NCI-H460 (cell line): ENCODE data around the gene SPOCK3. TPM values are rescaled to one million over a fixed set of nuclear protein-coding genes. Genes with fewer than 3 reads are reported as not detected.

ENCODE experiments used
- DNase-seq: peaks from one replicate; pipeline ENCODE4 v3.0.0-alpha.2; 2016; ENCODE audit warnings: low read depth; ENCODE audit errors: extremely low read depth
- total RNA-seq: library from RNA; depleted of rRNA; stranded (reverse); fragments of >200 nt; shearing (Covaris generic); gene quantifications from 2 replicates; pipeline ENCODE4 v1.2.3, GENCODE V29; 2014

Gene SPOCK3
- total RNA-seq, 1 experiment from 2014 or later = 0.20 TPM

DNA sequence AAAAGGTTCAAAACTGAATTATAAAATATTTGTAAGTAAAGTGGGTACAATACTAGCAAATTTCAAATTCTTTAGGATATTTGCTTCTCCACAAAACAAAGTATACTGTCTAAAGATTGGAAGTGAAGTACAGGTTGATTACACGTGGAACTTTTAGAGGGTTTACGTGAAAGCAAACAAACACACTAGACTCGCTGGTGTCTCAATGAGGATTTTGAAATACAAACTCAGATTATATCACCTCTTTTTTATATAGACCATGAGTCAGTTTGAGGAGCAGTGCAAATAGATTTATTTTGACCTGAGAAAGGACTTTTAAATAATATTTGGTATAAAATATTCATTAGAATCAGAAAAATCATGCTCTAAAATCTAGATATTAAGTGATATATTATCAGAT is 185.0 kb downstream of the SPOCK3 start:
- DNase-seq = no peak

DNA sequence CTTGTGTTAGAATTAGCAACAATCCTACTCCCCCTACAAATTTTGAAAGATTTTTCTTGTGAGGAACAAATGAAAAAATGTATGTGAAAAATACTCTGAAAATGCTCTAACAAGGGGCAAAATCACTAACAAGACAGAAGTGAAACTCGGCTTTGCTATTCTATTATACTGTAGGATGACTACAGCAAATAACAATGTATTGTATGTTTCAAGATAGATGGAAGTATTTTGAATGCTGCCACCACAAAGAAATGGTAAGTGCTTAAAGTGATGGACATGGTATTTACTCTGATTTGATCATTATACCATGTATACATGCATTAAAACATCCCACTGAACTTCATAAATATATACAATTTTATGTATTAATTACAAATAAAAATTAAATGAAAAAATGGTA is 192.8 kb downstream of the SPOCK3 start:
- no peak for DNase-seq

DNA sequence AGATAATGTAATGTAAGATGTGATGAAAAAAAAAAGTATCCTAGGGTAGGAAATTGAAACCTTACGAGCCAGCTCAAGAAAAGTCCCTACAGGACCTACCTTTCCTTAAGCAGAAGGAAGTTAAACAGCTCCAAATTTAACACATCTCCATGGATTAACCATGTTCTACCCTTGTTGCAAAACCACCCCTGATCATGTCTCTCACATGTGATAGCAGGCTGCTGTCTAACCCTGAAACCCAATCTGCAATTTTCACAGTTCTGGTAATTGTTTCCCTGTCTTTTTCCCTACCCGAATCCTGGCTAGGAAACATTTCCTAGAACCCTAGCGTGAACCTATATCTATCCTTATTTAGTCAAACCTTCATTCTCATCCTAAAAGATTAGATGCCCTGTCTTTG is 198.9 kb downstream of the SPOCK3 start:
- no peak for DNase-seq

DNA sequence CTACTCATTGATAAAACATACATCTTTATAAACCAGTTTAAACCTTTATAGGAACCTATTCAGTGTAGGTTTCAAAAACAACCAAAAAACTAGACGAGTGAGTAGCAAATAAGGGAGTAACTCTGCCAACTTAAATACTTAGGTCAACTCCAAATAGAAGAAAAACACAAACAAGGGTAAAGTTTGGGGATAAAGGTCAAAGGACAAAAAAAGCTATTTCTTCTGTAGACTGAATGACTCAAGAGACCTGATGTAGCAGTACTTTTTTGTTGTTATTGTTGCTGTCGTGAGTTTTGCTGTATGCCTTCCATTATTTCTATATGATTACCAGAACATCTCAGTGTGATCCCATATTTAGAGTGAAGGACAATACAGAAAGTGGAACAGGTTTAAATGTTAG is 199.3 kb downstream of the SPOCK3 start:
- DNase-seq = no peak

DNA sequence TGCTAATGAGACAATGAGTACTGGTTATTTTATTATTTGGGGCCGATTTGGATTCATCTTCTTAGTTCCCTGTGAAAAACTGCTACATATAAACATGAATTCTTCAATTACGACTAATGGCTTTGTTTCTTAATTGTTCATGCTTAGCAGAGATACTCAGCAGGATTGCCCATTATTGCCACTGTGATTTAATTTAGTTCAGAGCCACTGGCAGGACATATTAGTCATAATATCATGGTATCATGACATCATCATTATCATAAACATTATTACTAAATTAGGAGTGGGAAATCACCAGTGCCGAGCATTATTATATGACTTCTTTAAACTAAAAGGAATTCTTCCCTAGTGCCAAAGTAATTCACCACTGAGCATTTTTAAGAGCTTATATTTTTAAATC is 201.4 kb downstream of the SPOCK3 start:
- no peak for DNase-seq

DNA sequence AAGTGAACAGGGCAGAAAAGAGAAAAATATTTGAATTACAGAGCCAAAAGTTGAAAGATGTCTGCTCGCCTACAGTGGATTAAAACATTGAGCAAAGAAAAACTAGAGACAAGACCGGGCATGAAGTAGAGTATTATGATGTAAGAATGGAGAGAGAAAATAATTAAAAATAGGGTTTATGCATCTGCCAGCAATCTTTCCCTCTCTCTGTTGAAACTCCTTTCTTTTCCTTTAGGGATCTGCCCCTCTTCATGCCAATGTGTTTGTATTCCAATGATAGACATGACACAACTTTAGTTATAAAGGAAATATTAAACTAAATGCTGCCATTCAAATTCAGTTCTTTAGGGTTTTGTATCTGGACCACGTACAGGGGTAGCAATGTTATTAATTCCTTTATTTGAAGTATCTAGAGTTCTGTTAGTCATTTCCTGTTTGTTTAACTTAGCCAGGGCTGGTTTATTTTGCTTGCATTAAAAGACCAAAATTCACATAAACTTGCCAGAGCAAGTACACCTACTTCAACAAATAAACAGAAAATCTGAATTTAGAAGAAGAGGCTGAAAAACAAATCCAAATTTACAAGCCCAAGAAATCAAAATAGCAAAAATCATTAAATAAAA is 202.6 kb downstream of the SPOCK3 start:
- no peak for DNase-seq

DNA sequence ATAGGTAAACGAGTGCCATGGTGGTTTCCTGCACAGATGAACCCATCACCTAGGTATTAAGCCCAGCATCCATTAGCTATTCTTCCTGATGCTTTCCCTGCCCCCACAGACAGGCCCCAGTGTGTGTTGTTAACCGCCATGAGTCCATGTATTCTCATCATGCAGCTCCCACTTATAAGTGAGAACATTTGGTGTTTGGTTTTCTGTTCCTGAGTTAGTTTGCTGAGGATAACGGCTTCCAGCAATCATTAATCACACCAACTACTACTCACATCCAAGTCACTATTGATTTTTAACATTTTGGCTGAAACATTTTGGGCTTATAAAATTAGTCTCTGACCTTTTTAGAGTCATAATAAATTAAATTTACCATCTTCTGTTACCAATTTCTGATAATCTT is 205.3 kb downstream of the SPOCK3 start:
- DNase-seq = no peak

DNA sequence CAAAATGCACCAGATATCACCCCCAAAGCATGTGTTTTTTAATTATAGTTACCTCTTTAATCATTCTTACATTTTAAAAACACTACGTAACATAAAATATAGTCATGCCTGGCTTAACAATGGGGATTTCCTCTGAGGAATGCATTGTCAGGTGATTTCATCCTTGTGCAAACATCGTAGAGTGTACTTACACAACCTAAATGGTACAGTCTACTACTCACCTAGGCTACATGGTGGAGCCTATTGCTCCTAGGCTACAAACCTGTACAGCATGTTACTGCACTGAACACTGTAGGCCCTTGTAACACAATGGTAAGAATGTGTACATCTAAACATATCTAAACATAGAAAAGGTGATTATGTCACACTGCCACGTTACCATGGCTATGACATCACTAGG is 208.6 kb downstream of the SPOCK3 start:
- DNase-seq = no peak

DNA sequence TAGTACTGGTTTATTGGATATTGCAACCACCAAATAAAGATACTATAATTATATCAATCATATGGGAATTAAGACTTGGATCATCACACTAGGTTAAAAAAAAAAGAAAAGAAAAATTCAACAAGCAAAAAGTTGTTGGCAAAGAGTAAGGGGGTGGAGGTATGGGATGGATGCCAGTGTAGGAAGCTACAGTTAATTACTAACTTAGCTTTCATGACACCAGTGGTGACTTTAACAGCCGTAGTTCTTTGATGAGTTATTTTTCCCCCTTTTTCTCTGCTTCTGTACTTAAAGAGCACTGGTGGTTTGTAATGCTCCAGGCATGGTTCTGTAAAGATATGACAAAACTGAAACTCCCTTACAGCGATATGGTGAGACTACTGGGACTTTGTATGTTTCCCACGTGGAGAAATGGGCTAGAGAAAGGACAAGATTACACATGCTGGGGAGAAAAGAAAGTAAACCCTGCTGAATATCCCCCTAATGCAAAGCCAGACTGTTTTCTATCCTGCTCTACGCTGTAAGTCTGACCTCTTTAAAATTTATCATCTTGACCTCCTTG is 210.8 kb downstream of the SPOCK3 start:
- no peak for DNase-seq

DNA sequence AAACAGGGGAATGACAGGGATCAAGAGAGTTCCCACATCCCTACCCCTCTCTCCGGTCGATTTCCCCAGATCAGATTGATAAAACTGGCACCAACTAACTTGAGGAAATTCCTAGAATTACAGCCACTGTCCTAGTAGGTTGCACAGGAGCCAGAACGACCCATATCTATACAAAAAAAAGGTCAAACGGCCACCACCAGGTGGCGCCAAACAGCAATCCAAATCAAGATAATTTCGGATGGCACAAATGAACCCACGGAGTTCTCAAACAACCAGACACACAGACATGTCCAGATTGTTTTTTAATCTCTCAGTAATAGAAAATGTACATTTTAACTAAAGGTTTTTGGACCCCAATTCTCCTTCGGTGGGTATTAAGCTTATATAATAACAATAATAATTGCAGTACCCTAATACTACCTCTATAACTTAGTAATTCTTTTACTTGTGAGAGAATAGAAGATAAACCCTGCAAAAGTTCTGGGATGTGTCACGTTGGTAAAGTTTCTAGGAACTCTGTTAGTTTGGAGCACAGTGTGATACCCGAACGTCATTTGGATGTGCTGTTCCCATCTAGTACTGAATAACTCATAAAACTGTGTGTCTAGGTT is 212.6 kb downstream of the SPOCK3 start:
- peak; percentile 53 for DNase-seq

DNA sequence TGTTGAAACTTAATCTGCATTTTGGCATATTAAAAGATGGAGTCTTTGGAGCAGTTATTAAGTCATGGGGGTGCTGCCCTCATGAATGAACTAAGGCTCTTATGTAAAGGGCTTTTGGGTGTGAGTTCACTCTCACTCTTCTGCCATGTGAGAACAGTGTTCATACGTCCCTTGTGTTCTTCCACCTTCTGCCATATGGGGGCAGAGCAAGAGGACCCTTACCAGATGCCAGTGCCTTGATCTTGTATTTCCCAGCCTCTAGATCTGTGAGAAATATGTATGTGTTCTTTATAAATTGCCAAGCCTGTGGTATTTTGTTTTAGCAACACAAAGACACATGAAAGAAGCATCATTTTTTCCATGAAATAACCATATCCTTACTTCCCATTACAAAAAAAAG is 213.9 kb downstream of the SPOCK3 start:
- no peak for DNase-seq

DNA sequence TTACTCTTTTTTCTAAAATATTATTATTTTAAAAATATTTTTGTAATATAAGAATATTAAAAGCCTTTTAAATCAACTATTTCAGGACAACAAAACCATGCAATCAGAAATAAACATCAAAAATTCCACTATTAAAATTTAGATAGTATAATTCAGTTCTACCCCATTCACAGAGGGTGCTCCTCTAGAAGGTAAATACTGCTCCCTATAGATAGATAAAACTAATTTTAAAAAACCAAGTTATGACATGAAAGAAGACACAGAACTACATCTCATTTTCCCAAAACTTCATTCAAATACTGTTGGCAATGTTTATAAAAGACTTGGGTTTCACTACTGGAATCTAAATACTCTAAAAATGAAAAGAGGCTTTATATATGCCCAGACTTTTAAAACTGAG is 219.3 kb downstream of the SPOCK3 start:
- DNase-seq = no peak

DNA sequence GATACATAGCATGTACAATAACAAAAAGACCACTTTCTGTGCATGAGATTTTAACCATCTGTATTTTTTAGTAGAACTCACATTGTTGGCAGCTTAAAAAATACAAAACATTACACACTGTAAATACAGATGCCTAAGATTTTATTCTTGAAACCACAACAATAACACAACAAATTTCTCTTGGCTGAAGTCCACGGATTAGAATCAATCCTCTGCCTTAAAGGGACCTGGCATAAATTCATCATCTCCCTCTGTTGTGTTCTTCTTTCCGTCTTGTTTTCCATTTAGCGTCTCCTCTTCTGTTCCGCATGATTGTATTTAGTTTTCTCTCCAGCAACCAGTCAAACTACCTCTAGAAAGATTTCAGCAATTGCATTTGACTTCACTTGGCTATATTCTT is 231.0 kb downstream of the SPOCK3 start:
- DNase-seq = no peak

DNA sequence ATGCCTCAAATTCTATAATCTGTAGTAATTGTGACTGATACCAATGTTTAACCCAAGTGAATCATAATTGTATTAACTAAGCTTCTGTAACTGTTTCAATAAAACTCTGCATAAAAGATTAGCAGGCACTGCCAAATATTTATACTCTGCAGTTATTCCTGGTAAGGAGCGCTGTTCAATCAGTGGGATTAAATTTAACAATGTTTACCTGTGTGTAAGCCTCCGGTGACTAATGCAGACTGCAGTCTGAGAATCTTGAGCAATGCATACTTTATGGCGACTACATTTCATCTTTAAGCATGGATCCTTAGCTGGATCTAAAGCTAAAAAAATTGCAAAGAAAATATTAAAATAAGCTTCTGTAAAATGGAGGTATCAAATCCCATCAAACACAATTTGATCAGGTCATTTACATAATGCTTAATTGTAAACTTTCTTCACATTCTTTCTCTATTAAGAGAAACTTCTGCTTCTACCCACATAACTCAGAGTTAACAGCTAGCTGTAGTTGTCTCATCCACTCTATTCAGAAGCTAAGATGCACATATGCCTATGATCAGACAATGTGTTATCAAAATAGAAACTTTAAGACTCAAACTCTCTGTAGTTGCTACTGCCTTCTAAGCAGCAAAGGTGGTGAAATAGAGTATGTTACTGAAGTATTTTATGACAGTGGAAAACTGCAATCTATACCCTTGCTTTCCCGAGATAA is 234.0 kb downstream of the SPOCK3 start:
- peak; percentile 3 for DNase-seq

DNA sequence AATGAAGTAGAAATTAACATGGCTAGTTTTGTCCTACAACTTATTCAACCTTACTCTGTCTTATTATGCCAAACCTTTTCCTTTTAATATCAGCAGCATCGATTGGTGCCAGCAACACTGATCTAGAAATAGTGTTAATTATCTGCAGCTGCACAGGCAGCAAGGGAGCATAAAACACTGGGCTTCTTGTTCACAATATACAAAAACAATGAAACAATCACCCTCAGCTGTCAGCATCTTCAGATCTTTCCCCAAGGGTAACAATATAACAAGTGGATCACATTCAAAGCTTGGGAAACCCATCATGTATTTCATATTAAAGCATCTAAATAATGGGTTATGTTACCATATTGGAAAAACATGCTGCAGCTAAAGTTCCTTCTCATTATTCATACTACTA is 238.1 kb downstream of the SPOCK3 start:
- DNase-seq = no peak

DNA sequence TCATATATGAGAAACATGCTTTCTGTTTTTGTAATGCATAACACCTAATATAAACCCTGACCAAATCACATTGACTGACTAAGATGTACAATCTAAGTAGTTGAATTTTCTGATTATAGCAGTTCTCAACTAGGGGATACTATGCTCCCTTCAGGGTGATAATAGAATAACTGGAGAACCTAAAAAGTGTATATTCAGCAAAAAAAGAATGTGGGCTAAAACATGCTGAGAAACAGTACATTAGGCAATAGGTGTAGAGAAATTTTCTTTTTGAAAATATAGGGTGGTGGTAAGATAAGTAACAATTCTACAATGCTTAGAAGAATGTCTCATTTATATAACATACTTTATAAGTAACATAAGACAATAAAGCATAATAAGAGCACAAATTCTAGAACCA is 239.6 kb downstream of the SPOCK3 start:
- DNase-seq = no peak

DNA sequence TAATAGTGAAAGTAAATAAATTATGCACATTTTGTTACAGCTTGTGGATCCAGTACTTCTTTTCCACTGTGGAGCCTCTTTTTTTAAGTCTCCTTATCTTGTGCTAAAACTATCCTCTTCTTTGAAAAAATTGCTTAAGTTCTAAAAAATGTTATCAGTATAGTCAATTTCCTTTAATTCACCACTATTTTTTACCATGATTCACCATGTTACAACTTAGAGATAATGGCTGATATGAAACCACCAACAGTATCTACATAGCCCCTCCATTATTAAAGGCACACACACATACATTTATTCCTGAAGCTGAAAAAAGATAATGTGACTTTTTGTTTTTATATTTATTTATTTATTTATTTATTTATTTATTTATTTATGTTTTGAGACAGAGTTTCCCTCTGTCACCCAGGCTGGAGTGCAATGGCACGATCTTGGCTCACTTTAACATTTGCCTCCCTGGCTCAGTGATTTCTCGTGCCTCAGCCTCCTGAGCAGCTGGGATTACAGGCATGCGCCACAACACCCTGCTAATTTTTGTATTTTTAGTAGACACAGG is 243.2 kb downstream of the SPOCK3 start:
- DNase-seq = no peak

DNA sequence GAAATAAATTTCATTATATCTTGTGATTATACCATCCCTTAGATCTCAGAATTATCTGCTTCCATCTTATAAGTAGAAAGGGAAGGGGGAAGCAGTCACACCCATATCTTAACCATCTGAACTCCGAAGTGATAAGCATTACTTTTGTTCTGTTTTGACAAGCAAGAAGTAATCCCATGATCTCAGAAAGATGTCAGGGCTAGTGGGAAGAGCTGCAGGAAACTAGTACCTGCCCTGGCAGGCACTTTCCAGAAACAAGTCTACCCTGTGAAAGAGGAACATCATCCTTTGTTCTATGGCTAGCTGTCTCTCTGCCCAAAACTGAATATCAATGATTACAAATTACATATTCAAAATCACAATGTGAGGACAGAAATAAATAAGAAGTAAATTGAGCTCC is 244.4 kb downstream of the SPOCK3 start:
- DNase-seq = no peak

DNA sequence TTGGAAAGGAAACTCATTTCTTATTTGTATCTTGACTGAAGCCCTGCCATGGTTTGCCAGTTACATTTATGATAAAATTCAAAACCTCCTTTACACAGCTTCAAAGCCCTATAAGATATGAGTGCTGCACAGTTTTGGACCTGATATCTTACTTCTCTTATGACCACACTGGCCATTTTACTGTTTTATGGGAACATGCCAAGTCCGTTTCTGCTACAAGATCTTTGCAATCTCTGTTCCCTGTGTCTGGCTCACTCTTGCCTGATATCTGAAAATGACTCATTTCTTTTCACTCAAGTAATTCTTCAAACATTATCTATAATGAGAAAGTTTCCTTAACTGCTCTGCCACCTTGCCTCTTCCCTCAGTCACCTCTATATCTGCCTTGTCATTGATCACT is 247.3 kb downstream of the SPOCK3 start:
- no peak for DNase-seq

DNA sequence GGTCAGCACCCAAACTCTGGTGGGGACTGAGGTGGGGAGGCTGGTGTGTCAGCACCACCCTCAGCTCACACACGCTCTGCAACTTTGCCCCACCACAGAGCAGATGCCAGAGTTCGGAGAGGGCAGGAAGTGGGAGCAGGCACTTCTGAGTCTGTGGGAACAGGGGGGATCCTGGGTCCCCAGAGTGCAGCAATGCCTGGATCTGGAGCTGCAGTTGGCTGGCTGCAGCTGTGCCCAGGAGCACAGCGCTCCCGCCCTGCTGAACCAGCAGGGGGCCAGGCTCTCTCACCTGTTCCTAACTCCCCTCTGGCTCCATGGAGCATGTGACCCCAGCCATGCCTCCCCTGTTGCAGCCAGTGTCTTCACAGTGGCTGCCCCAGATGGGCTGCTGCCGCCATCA is 252.4 kb downstream of the SPOCK3 start:
- DNase-seq = no peak

DNA sequence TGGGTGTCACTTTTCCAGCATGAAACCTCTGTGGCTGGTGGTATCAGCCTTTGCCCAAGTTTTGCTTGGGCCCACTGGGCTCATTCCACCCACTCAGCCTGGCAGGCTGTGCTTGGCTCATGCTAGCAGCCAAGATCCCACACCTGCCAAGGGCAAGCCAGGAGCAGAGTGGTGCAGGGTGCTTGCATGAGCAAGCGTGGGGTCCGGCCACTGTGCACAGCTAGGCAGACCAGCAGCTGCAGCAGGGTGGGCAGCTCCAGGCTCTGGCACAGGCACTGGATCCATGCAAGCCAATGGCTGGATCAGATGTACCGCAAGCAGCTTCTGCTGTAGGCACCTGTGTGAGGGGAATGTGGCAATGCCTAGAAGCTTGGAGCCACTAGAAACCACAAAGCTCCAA is 253.9 kb downstream of the SPOCK3 start:
- no peak for DNase-seq

DNA sequence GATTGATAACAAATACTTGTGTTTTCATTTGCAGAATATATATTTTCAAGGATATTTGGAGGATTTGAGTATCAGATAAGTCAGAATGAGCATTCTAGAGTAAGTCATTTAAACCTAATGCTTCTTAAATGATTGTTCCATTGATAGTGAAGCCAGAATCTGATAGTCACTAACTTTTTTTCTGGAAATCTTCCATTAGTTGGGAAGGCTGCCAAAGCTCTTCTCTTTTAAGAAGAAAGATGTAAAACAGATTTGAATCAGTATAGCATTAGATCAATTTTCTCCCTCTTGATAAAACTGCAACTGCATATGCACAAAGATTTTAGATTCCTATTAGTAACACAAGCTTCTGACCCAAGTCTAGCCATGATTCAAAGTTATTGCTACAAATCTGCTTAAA is 256.7 kb downstream of the SPOCK3 start:
- no peak for DNase-seq
